Stromal cell of bone marrow (primary cell): ENCODE data around the gene UGT1A7.

Experiments used
- DNase-seq: peaks from one replicate; pipeline ENCODE4 v3.0.0-alpha.2; 2012; ENCODE audit warnings: low read depth

UGT1A7 gene

GRCh38 chr2:233817995-233818638 lies 136.4 kb downstream of the UGT1A7 start:
- no peak for DNase-seq

GRCh38 chr2:233818639-233819621 lies 137.2 kb downstream of the UGT1A7 start:
- no peak for DNase-seq

GRCh38 chr2:233819884-233820773 lies 138.4 kb downstream of the UGT1A7 start:
- DNase-seq = no peak

GRCh38 chr2:233820774-233821105 lies 139.0 kb downstream of the UGT1A7 start:
- no peak for DNase-seq

GRCh38 chr2:233821196-233821595 lies 139.5 kb downstream of the UGT1A7 start:
- DNase-seq = no peak

- no peak for DNase-seq
Observed at GRCh38 chr2:233821709-233822100, 140.0 kb downstream of the UGT1A7 start.

GRCh38 chr2:233822101-233822771 lies 140.5 kb downstream of the UGT1A7 start:
- no peak for DNase-seq
